Fibroblast of peridontal ligament (primary cell): Measurements from ENCODE around the gene LIPM.

Experiments used
- DNase-seq: peaks from one replicate; pipeline ENCODE4 v3.0.0-alpha.2; 2010; ENCODE audit errors: extremely low read depth

LIPM gene

DNA sequence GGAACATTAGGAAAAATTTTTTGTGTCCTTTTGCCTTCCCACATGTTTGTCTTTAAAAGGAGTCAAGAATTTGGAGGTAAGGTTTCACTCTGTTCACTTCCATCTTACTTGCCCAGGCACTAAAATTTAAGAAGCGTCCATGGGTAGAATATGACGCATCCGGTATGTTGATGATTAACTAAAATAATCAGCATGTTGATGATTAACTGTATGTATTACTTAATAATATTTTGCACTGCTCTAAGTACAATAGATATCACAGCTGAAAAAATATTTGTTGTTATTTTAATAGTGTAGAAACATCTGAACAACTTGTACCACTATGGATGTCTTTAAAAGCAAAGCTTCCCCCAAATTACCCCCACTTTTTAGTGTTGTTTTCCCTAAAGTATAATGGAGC lies 37.6 kb downstream of the LIPM start:
- no peak for DNase-seq

DNA sequence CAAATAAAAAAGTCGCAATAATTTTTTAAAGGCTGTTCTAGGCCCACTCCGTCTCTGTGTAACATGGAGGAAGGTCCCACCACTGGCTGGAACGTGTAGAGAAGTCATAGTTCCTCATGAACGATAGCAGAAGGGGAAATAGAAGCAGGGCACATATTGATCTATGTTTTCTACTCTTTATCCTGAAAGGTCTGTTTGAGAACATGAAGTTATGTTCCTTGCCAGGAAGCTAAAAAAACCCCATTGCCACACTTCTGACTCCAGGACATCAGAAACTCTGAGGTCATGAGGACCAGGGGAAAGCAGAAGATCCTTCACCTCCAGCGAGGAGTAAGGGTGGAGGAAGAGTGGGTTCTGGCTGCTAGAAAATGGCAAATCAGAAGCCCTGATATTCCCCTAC lies 38.4 kb downstream of the LIPM start:
- no peak for DNase-seq

DNA sequence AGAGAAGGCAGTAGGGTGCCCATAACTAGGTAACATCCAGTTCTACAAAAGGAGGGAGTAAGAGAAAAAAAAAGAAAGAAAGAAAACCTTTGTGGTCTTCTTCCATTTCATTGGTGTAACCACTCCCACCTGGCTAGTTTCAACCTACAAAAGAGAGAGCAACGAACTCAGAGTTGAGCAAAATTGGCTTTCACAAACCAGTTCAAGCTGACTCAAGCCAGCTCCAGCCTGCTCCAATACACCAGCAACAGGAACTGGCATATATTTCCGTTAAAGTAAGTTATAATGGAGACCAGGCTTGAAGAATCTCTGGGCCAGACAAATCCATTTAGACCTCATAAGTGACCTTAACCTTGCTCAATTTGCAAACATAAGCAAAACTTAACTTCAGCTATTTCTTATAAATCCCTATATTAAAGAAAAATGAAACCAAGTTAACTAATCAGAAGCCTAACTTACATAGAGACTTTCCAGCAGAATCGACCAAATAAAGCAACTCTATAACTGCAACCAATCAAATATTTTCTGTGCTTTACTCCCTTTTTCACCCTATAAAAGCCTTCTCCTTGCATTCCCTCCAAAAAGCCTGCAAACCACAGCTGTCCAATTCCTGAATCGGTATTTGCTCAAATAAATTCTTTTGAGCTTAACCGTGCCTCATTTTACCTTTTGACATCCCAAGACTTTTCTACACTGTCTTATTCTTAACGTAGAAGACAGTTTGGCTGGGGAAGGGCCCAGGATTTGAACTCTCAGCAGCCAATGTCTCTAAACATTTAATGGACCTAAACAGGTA lies 39.0 kb downstream of the LIPM start:
- DNase-seq = no peak

DNA sequence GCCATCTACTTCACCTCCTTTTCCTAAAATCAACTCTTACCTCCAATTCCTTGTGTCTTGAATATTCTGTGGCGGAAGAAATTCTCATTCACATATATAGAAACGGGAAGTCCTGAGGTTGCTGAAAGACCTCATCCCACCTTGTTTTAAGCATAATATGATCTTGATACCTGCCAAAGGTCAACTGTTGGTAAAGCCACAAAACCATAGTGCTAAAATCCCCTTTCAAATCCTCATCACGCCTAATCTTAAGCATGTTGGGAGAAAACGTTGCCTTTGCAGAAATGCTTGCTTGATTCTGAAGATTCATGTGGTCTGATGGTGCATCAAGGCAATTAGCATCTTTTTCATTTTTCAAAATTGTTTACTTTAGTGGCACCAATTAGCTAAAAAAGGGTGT lies 40.6 kb downstream of the LIPM start:
- DNase-seq = no peak

DNA sequence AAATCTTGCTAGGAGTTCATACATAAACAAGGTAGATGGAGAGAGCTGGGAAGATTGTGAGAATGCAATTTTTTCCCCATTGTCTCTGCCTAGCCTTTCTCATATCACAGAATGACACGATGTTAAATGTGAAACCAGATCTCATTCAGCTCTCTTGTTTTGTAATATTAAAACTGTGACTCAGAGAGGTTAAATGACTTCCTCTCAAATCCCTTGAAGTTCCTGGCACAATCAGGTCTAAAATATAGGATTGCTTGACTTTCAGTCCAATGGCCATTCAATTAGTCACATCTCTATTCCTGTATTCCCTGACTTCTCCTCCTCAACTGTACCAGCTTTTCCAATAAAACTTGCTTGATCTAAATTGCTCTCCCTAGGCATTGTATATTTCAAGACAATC lies 46.0 kb downstream of the LIPM start:
- peak; percentile 80 for DNase-seq

DNA sequence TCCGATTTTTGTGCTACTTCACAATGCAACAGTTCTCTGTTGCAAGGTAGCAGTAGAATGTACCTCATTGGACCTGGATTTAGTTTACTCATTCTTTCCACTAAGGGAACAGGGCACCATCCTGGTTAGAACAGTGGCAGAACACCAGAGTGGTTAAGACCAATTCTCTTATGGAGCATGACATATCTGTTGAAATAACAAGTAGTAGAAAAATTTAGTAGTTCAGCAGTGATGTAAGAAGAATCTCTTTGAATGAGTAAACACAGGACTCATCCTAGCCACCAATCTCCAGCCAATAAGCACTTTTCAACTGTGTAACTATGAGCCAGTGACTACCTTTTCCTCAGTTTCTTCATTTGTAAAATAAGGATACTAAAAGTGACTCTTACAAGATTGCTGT lies 46.7 kb downstream of the LIPM start:
- DNase-seq = peak; percentile 46

DNA sequence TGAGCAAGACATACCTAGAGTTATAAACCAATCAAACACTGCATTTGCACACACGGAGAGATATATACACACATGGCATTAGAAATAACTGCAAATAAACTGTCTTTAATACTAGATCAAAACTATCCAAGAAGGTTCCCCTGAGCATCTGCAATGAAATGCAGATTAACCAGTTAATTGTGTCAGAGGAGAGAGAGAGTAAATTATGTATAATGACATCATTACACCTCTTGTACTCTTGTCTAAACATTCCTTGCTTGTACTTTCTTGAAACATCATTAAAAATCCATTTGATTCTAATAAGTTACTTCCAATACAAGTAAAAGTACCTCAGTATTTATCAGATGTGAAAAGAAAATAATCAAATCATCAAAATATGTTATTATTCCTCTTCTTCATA lies 48.2 kb downstream of the LIPM start:
- no peak for DNase-seq

DNA sequence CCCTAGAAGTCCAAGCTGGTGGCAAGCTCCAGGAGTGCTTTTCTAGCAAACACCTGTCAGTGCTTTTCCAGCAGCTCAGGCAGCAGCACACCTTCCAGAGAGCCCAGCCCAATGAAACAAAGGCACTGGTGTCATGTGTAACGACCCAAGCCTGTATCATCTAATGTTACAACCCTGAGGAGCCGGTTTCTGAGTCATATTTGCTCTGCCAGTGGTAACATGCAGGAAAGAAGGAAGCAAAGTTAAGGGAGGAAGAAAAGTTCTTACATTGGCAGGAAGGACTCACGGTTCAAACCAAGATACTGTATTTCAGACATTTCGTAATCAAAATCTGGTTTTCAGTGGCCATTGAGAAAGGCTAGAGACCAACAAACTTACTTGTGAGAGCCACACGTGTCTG lies 49.2 kb downstream of the LIPM start, which contains the start of gene ANKRD22:
Gene ANKRD22 (minus strand): TSS at position 139 of the 400 bp plus-strand sequence. CDS start 237 bp downstream, outside the sequence.
- DNase-seq = peak; percentile 58

DNA sequence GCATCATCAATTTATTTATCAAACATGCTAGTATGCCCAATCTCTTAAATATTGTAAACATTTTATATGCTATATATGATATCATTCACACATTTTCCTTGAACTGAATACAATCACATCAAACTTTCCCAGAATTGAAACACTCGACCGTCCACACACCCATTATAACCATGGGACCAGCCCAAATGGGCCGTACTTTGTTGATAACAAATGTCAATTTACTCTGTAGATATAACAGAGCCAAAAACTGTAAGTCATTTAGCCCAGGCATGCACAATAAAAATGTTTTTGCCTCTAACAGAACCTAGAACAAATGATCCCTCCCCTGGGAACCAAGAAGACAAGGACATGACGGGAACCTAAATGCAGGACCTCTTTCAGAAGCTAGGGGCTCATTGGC lies 49.8 kb downstream of the LIPM start:
- DNase-seq = no peak

DNA sequence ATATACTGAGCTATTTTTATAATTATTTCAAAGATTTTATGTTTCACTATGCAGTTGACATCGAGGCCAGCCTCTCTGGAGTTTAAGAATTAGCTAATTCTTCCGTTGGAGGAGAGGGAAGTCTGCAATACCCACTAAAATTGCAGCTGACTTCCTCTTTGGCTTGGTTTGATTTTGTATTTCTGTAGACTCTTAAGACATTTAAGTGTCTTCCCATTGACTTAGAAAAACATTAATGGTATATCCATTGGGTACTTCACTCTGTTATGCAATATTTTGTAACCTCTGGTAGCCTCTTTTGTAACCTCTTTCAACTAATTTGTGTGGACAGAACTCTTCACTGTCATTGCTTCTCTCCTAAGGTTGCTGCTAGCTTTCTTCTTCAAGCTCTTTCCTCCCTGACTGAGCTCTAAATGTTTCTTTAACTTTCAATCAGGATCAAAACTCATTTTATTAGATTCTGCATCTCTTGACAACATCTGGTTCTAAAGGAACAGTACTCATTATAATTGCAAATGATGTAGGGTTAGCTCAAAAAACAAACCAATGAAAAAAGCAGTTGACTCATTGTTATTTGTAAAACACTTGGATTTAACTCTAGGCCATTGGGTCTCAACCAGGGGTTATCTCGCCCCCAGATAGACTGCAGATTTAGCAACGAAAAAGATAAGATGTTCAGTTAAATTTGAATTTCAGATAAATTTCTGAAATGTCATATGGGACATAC lies 50.8 kb downstream of the LIPM start:
- no peak for DNase-seq

DNA sequence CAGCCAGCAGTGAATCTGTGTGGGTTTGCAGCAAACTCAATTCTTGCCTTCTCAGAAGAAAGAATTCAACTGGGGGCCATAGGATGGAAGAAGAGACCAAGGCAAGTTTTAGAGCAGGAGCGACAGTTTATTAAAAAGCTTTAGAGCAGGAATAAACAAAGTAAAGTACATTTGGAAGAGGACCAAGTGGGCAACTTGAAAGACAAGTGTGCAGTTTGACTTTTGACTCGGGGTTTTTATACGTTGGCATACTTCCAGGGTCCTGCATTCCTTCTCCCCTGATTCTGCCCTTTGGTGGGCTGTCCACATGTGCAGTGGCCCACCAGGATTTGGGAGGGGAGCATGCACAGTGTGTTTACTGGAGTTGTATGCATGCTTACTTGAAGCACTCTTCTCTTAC lies 52.2 kb downstream of the LIPM start:
- no peak for DNase-seq

DNA sequence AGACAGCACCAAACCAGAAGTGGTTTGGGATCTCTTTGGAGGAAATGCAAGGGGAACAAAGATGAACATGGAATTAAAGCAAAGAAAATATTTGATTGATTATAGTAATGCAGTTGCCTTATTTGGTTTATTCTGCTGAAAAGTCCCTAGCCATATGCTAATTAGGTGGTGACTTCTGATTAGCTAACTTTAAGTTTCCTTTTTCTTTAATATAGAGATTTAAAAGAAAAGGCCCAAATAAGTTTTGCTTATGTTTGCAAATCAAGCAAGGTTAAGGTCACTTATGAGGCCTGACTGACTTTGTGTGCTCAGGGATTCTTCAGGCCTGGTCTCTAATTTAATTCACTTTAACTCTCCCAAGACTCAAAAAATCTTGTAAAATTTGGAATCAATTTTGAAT lies 55.3 kb downstream of the LIPM start:
- no peak for DNase-seq

DNA sequence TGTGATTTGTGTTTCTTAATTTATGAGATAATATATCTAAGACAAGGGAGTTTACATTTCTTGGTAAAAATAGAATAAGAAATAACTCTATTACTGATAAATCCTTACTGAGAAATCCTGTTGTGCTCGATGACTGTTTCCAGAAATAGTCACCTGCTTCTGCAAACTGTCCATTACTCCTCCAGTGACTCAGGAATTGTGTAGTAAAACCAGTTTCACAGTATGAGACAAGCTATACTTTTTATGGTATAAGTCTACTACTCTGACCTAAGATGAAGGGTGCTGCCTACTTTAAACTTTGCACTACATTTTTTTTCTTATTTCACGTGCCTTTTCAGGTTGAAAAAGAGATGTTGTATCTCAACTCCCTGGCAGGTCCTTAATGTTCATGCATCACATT lies 56.0 kb downstream of the LIPM start:
- no peak for DNase-seq

DNA sequence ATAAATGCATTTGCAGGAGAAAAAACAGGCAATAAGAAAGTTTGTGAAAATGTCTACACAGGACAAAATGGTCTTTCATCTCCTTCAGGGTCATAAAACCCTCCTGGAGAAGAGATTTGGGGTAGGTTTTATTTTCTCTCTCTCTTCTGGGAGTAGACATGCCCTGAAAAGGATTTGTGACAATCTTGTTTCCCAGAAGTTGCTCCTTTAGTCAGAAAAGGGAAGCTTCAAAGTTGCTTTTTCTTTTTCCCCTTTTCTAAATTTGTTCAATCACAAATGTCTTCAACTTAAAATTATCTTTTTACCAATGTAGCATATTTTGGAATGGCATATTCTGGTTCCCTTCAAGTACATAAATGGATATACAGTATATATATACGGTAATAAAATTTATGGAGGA lies 58.5 kb downstream of the LIPM start:
- no peak for DNase-seq

DNA sequence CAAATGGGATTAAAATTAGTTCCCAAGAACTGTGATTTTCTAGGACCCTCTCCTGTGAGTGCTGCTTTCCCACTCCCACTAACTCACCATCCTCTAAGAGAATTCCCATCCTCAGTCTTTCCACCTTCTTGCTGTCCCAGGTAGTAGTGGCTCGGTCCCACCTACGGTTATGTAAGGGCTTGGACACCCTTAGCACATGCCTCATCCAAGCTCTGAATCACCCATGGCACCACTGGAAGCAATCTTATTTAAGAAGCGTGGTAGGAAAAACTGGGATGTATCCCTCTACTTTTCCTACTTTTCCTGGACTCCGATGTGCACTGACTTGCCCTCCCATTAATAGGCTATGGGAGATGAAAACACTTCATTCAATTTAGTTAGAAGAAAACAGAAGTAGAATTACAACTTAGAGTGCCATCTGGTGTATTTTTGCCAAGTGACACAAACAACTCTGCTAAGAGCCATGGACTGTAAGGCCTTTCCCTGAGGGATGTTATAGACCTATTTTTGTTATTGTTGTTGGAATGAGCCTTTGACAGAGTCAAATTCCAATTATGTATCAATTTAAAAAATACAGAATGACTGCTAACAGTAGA lies 62.8 kb downstream of the LIPM start:
- DNase-seq = peak; percentile 63

DNA sequence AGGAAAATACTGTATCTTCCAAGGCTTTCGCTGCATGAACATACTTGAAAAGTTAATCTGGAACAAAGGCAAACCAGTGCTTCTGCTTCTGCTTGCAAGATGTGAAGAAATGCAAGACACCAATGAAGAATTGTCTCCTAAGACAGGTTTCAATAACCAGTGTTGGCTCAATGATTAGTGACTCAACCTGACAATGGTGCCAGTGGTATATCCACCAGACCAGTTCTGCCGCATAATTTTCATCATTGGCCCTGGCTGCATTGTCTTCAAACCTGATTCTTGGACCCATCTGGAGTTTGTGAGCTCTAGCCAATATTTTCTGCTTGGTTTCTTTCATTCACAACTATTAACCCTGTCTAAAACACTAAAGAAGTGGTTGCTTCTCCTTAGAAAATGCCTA lies 63.9 kb downstream of the LIPM start:
- DNase-seq = no peak

DNA sequence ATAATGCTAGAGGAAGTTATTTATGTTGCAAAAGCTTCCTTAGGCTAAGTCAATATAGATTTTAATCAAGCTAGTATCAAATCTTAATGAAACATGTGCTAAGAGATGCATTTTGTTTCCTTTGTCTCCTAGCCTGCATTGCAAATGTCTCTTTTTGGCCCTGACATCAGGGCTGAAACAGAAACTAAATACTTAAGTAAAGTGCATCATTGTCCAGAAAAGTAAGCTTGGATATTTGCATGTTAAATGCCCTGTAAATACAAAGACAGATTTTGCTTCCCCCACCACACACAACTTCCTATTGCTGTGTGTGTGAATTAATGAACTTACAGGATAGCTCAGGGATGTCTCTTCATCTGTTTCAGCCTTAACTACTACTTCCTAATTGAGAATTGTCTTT lies 67.6 kb downstream of the LIPM start:
- DNase-seq = no peak
